Measurements from ENCODE around the gene DOLPP1.

Gene DOLPP1

GRCh38 chr9:129138476-129139232 lies 57.7 kb downstream of the DOLPP1 start:
- no peak for DNase-seq (ENCODE audit: low read depth in 2 of 2)

DNA sequence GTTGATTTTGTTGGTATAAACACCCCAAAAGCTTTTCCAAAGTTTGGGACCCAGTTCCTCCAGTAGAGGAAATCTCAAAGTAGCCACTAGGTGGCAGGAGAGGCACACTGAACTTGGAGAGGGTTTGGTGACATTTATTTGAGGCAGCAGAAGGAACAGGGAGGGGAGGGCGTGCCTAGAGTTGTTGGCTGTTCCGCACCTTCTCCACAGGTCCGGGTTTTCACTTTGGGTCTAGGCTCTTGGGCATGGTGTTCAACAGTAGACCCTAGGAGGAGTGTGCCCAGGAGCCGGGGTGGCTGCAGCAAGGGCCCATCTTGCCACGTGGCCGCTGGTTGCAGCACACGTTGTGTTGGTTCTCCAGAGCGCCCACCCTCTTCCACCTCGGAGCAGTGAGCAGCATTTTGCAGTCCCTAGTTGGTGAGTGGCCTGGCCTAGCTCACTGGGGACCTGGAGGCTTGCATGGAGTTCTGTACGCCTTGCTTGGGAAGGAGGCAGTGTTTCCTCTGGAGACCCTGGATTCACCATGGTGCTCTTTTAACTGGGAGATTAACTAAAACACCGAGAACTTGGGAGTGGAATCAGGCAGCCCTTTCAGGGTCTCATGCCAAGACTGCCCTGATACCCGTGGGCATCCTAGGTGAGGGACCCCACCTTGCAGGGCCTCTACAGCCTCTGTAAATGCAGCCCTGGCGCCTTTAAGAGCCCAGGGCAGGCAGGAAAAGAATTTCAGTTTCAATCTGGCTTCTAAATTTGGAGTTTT lies 58.5 kb downstream of the DOLPP1 start:
- DNase-seq (ENCODE audit: low read depth in 2 of 2): peak in 1 of 2 experiments; percentile 70

DNA sequence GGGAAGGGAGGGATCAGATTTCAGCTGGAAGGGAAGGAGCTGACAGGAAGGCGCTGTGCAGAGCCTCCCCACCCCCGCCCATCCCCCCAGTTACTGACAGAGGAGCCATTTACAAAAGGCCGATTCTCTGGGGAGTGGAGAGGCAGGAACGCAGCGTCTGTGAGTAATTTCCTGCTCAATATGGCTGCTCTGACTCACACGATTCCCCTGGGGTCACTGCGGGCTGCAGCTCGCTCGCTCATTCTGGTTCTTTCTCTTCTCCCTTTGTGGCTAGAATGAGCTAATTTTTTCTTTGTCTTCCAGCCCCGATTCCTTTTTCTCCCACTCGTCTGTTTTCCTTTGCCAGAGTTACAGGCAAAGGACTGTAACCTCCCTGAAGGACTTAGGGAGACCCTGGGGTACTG lies 59.1 kb downstream of the DOLPP1 start:
- peak; percentile 100 for DNase-seq (ENCODE audit: low read depth in 2 of 2)
